Measurements from ENCODE around the gene KCNJ3. TPM values are rescaled to one million over a fixed set of nuclear protein-coding genes. Genes with fewer than 3 reads are reported as not detected.

The KCNJ3 gene
- total and polyA plus RNA-seq, 2 of the 13 experiments (the other 11 are each of a cell fraction or from before 2014, with no cell fraction given): not detected

DNA sequence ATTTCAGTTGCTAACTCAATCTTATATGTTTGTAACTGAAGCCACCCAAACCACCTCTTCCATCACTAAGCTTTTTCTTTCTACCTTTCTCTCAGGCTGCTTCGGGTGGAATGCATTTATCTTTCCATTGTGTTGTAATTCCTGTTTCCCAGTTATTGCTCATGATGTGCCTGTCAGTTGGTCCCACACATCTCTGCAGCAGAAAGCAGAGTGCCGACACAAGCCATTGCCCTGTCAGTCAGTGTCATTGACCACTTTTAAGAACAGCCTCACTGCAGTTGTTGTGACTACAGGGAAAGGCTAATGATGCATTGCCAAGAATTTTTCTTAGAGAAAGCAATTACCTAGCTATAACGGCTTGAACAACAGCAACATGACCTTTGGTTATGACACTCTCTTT, 24.8 kb upstream of the KCNJ3 start:
- ATAC-seq (no peak), DNase-seq (ENCODE audit: low spot score) (no peak)

DNA sequence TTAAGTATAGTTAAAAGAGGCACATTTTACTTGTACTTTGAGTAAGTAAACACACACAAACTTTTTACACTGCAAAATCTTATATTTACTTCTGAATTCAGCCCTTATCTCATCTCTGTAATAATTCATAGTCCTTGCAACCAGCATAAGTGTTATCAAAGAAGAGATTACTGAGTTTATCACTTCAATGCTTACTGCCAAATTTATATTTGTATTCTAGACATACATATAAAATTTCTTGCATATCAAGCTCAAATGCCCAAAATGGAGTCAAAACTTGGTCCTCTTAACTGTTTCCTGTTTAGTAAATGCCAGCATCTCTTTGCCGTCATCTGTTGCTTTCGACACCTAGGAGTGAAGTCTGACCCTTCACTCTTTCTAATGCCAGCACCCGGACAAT, 21.1 kb upstream of the KCNJ3 start:
- no peak overlapping the region for H3K4me3 ChIP-seq (replicated peaks in 1 of 3; ENCODE audit: insufficient read depth in 1 of 3, low read depth in 2 of 3, low read length in 3 of 3)
- in situ Hi-C loops (cut with HindIII; ENCODE audit: extremely low pct_ligation_motif_present, low pct_unique_long_range_greater_than_20kb): no loop called here
- H3K9me3 ChIP-seq (ENCODE audit: low read length): no peaks in the 10 kb centered on the region
- DNase-seq (ENCODE audit: low spot score) (no peak), ATAC-seq (no peak), FAIRE-seq (no peak)
- no peaks in the 10 kb centered on the region for H3K36me3 ChIP-seq (replicated peaks in 1 of 2; ENCODE audit: control insufficient read depth in 1 of 2, insufficient read depth in 2 of 2, low read length in 2 of 2)
- H3K4me2 ChIP-seq (ENCODE audit: low read depth, low read length): no peak overlapping the region
- BruUV-seq (replicated peaks): no TSS peak
- intact Hi-C loops (cut with micrococcal nuclease; ENCODE audit: unreplicated experiment): no loop called here
- no peaks in the 10 kb centered on the region for H3K27me3 ChIP-seq (ENCODE audit: control insufficient read depth in 1 of 2, insufficient read depth in 2 of 2, low read length in 2 of 2)
- no peaks in the 10 kb centered on the region for H3K79me2 ChIP-seq (ENCODE audit: insufficient read depth, low read length)
- POLR2A ChIA-PET: no interaction called here
- TF ChIP-seq ZNF839 (CRISPR knock-in tag; IDR thresholded peaks at IDR 0.05; ENCODE audit: borderline replicate concordance) (no peak), NFYB (CRISPR knock-in tag; IDR thresholded peaks at IDR 0.05) (no peak), SMAD1 (CRISPR knock-in tag; IDR thresholded peaks at IDR 0.05; ENCODE audit: borderline replicate concordance, low read depth) (no peak)
- TF ChIP-seq, protein P1, sequence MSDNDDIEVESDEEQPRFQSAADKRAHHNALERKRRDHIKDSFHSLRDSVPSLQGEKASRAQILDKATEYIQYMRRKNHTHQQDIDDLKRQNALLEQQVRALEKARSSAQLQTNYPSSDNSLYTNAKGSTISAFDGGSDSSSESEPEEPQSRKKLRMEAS (IDR thresholded peaks at IDR 0.05): no peak
- CTCF ChIA-PET (ENCODE audit: low intra/inter-chr PET ratio, low total read pairs): no interaction called here
- no peaks in the 10 kb centered on the region for H4K20me1 ChIP-seq (ENCODE audit: insufficient read depth, low read length)
- H3K27ac ChIP-seq (ENCODE audit: extremely low read length, insufficient read depth, low read length): no peak overlapping the region
- WGBS (ENCODE audit: low lambda C conversion rate): 27% methylated on average over 3 of the region's 3 CpGs
- H3K4me1 ChIP-seq (ENCODE audit: insufficient read depth, low read length): no peaks in the 10 kb centered on the region
- H2AFZ ChIP-seq (ENCODE audit: low read length): no peak overlapping the region
- no peak overlapping the region for H3K9ac ChIP-seq (ENCODE audit: insufficient read depth, low read depth, low read length)

More for the DNA sequence above, 24.8 kb upstream of the KCNJ3 start:
- H3K9me3 ChIP-seq (ENCODE audit: low read length): no peaks in the 10 kb centered on the region
- no peak for TF ChIP-seq ZNF180 (CRISPR knock-in tag; IDR thresholded peaks at IDR 0.05; ENCODE audit: borderline replicate concordance, low read depth)
- TF ChIP-seq SMARCC2 (IDR thresholded peaks at IDR 0.05): no peak
- TF ChIP-seq, protein P2, sequence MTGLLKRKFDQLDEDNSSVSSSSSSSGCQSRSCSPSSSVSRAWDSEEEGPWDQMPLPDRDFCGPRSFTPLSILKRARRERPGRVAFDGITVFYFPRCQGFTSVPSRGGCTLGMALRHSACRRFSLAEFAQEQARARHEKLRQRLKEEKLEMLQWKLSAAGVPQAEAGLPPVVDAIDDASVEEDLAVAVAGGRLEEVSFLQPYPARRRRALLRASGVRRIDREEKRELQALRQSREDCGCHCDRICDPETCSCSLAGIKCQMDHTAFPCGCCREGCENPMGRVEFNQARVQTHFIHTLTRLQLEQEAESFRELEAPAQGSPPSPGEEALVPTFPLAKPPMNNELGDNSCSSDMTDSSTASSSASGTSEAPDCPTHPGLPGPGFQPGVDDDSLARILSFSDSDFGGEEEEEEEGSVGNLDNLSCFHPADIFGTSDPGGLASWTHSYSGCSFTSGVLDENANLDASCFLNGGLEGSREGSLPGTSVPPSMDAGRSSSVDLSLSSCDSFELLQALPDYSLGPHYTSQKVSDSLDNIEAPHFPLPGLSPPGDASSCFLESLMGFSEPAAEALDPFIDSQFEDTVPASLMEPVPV (CRISPR knock-in tag; IDR thresholded peaks at IDR 0.05): no peak
- no peak for TF ChIP-seq NR3C1 (CRISPR knock-in tag; IDR thresholded peaks at IDR 0.05)
- no peak for TF ChIP-seq ZNF160 (CRISPR knock-in tag; IDR thresholded peaks at IDR 0.05)
- no peak overlapping the region for H2AFZ ChIP-seq (ENCODE audit: low read length)
- ChIA-PET CTCF (ENCODE audit: low intra/inter-chr PET ratio, low total read pairs) (no interaction called here), POLR2A (no interaction called here)
- H3K79me2 ChIP-seq (ENCODE audit: insufficient read depth, low read length): no peaks in the 10 kb centered on the region
- BruUV-seq (replicated peaks): no TSS peak
- H3K4me1 ChIP-seq (ENCODE audit: insufficient read depth, low read length): no peaks in the 10 kb centered on the region
- H3K36me3 ChIP-seq (replicated peaks in 1 of 2; ENCODE audit: control insufficient read depth in 1 of 2, insufficient read depth in 2 of 2, low read length in 2 of 2): no peaks in the 10 kb centered on the region
- H3K27ac ChIP-seq (ENCODE audit: extremely low read length, insufficient read depth, low read length): no peak overlapping the region
- no peaks in the 10 kb centered on the region for H4K20me1 ChIP-seq (ENCODE audit: insufficient read depth, low read length)
- in situ Hi-C loops (cut with HindIII; ENCODE audit: extremely low pct_ligation_motif_present, low pct_unique_long_range_greater_than_20kb) (no loop called here), intact Hi-C loops (cut with micrococcal nuclease; ENCODE audit: unreplicated experiment) (no loop called here)
- no peak overlapping the region for H3K4me2 ChIP-seq (ENCODE audit: low read depth, low read length)
- no peak for FAIRE-seq
- WGBS (ENCODE audit: low lambda C conversion rate): 16% methylated on average over 3 of the region's 3 CpGs
- no peak overlapping the region for H3K4me3 ChIP-seq (replicated peaks in 1 of 3; ENCODE audit: insufficient read depth in 1 of 3, low read depth in 2 of 3, low read length in 3 of 3)
- no peak overlapping the region for H3K9ac ChIP-seq (ENCODE audit: insufficient read depth, low read depth, low read length)
- H3K27me3 ChIP-seq (ENCODE audit: control insufficient read depth in 1 of 2, insufficient read depth in 2 of 2, low read length in 2 of 2): no peaks in the 10 kb centered on the region
